PFSK-1 (cell line): ENCODE data around the gene TBCD.

ENCODE experiments used
- FOXP2 ChIP-seq: optimal IDR thresholded peaks from 2 replicates; pipeline ENCODE3; 2011; ENCODE audit warnings: borderline replicate concordance, control low read depth, inconsistent platforms; ENCODE audit not compliant: insufficient read depth; ENCODE audit errors: extremely low read length, extremely low read depth
- POLR2AphosphoS5 ChIP-seq: IDR thresholded peaks from 2 replicates; pipeline ENCODE4 v1.6.1; 2012; ENCODE audit warnings: low read depth, mild to moderate bottlenecking, control low read depth, low read length, moderate library complexity
- REST ChIP-seq, 2 experiments: IDR thresholded peaks; 2 replicates each; pipeline versions ENCODE4 v1.6.1 to v1.8.0; 2011 to 2012; ENCODE audit warnings: low read depth in 2 of 2, low read length in 2 of 2, control low read depth in 1 of 2, inconsistent platforms in 1 of 2, mild to moderate bottlenecking in 1 of 2, moderate library complexity in 1 of 2; ENCODE audit not compliant: insufficient read depth in 1 of 2
- SIN3A ChIP-seq: IDR thresholded peaks from 2 replicates; pipeline ENCODE4 v1.6.1; 2012; ENCODE audit warnings: mild to moderate bottlenecking, low read length, moderate library complexity, borderline replicate concordance; ENCODE audit not compliant: insufficient read depth
- TAF1 ChIP-seq: IDR thresholded peaks from 2 replicates; pipeline ENCODE4 v1.6.1; 2012; ENCODE audit warnings: low read length, control low read depth, borderline replicate concordance; ENCODE audit not compliant: insufficient read depth

- no peak for TF ChIP-seq SIN3A
- no peak for TF ChIP-seq POLR2AphosphoS5
- TF ChIP-seq FOXP2 = no peak
- no peak for TF ChIP-seq TAF1
- TF ChIP-seq REST (IDR thresholded peaks at IDR 0.05; ENCODE audit: insufficient read depth in 1 of 2, low read depth in 2 of 2, low read length in 2 of 2) = no peak
Observed at GRCh38 chr17:82983510-82984248, 231.8 kb downstream of the TBCD start.
